Measurements from ENCODE around the gene NTHL1. TPM values are rescaled to one million over a fixed set of nuclear protein-coding genes. Genes with fewer than 3 reads are reported as not detected.

NTHL1 gene
- polyA plus RNA-seq, 1 experiment = 21.0 TPM

GRCh38 chr16:2028146-2028545 lies 19.5 kb downstream of the NTHL1 start:
- peaks cover 12% of the 10 kb centered on the region for H3K36me3 ChIP-seq (ENCODE audit: control insufficient read depth, insufficient read depth, low read length)
- ChIA-PET POLR2A (no interaction called here), CTCF (interaction anchor here (0.9 to 2.2 kb wide), 5 partner anchors 8 to 112 kb away, joined by 3 to 10 read pairs (median 4); partner anchors contain the start of genes NTHL1 and TSC2)
- DNase-seq (ENCODE audit: low read depth) = no peak
- peak overlapping the region; percentile 62 for H3K4me3 ChIP-seq (ENCODE audit: low read depth, low read length)
- TF ChIP-seq, protein P1, sequence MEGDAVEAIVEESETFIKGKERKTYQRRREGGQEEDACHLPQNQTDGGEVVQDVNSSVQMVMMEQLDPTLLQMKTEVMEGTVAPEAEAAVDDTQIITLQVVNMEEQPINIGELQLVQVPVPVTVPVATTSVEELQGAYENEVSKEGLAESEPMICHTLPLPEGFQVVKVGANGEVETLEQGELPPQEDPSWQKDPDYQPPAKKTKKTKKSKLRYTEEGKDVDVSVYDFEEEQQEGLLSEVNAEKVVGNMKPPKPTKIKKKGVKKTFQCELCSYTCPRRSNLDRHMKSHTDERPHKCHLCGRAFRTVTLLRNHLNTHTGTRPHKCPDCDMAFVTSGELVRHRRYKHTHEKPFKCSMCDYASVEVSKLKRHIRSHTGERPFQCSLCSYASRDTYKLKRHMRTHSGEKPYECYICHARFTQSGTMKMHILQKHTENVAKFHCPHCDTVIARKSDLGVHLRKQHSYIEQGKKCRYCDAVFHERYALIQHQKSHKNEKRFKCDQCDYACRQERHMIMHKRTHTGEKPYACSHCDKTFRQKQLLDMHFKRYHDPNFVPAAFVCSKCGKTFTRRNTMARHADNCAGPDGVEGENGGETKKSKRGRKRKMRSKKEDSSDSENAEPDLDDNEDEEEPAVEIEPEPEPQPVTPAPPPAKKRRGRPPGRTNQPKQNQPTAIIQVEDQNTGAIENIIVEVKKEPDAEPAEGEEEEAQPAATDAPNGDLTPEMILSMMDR (IDR thresholded peaks at IDR 0.05; ENCODE audit: insufficient read depth, low read depth, low read length) = no peak
- H3K27me3 ChIP-seq (ENCODE audit: control insufficient read depth, insufficient read depth, low read length) = no peaks in the 10 kb centered on the region

DNA sequence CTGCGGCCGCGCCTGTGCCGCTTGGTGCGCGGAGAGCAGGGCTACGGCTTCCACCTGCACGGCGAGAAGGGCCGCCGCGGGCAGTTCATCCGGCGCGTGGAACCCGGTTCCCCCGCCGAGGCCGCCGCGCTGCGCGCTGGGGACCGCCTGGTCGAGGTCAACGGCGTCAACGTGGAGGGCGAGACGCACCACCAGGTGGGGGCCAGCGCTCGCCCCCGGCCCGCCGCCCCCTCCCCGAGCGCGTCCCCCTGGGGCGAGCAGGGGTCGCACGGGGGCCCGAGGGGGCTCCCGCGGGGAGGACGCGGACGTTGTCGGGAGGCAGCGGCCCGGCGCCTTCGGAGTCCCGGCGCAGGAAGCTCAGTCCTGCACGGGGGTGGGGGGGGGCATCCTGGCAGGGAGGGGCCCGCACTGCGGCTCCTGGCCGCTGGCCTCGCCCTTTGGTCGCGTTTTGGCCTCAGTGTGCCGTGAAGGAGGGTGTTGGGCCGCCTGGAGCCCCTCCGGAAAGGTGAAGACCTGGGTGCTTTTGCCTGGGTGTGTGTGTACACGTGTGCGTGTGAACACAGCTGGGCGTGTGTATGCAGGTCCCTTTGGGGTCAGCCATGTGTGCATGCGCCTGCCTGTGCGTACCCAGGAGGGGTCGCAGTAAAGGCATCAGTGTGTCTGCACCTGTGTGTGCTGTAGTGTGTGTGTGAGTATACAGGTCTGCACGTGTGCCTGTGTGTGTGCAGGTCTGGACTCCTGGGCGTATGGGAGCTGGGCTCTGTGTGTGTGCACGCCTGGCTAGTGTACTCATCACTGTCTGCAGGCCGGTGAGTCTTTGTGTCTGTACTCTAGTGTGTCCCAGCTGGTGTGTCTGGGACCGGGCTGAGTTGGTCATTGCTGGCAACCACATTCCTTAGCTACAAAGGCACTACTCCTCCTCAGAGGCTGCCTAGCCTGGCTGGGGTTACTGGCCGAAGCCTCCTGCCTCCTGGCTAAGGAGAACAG lies 20.3 kb downstream of the NTHL1 start:
- H3K27me3 ChIP-seq (ENCODE audit: control insufficient read depth, insufficient read depth, low read length) = no peaks in the 10 kb centered on the region
- POLR2A ChIA-PET = interaction anchor here (0.6 kb wide), 1 partner anchor 14 kb away, joined by 8 read pairs; no protein-coding TSS in a partner anchor
- peaks cover 12% of the 10 kb centered on the region for H3K36me3 ChIP-seq (ENCODE audit: control insufficient read depth, insufficient read depth, low read length)
- H3K4me3 ChIP-seq (ENCODE audit: low read depth, low read length) = peak overlapping the region; percentile 62
- TF ChIP-seq, protein P1 (IDR thresholded peaks at IDR 0.05; ENCODE audit: insufficient read depth, low read depth, low read length) = 0 out of 2 replicates have a peak, but pooled peaks have one; percentile 17
- CTCF ChIA-PET = interaction anchor here (0.9 to 2.2 kb wide), 5 partner anchors 8 to 113 kb away, joined by 3 to 10 read pairs (median 4); partner anchors contain the start of genes NTHL1 and TSC2
- DNase-seq (ENCODE audit: low read depth) = no peak

DNA sequence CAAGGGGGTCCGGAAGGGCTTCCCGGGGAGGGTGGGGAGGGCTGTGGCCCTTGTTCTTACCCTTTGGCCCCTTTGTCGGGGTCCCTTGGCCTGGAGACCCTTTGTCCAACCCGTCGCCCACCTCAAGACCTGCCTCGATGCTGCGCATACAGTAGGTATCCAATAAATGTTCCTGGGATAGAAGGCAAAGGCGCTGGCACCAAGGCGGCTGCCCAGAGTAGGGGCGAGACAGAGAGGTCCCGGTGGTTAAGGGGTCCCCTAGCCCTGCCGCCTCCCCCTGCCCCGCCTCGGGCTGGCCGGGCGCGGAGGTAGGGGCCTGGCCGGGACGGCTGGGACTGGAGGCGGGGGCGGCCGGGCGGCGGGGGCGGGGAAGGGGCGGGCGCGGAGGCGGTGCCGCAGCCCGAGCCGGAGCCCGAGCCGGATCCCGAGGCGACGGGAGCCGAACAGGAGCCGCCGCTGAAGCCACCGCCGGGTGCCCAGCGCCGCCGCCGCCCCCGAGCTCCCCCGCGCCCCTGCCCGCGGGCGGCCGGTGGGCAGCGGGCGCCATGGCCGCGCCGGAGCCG lies 21.1 kb downstream of the NTHL1 start, which contains the start of gene NHERF2:
Gene NHERF2, plus strand, starts transcription at position 442 of the 563 bp plus-strand sequence. Its CDS starts 104 bp downstream, at position 546.
- no peaks in the 10 kb centered on the region for H3K27me3 ChIP-seq (ENCODE audit: control insufficient read depth, insufficient read depth, low read length)

DNA sequence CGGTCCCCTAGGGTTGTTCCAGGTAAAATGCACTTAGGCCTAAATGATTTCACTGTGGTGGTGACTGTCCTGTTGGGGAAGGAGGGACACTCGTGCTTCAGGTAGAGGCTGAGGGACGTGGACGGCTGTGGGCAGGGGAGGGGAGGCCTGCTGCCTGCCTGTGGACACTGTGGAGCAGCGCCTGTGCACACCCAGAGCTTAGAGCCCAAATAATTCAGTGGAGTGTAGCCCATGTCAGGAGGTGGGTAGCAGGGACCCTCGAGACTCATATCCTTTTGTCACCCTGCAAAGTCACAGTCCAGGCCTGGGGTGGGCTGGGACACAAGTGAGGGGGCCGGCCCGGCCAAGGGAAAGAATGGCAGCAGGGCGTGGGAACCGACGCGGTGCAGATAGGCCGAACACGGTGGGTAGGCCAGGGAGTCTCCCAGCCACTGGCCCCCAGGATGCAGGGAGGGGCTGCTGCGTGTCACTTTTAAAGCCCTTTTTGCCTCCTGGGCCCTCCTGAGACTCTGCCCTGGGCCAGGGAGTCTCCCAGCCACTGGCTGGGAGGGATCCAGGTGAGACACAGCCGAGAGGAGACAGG lies 21.7 kb downstream of the NTHL1 start:
- Histone ChIP-seq H3K27me3 (ENCODE audit: control insufficient read depth, insufficient read depth, low read length) (no peaks in the 10 kb centered on the region), H3K4me3 (ENCODE audit: low read depth, low read length) (peak overlapping the region; percentile 62), H3K36me3 (ENCODE audit: control insufficient read depth, insufficient read depth, low read length) (peaks cover 10% of the 10 kb centered on the region)
- CTCF ChIA-PET = interaction anchor here (2.0 to 4.2 kb wide), 3 partner anchors 10 to 114 kb away, joined by 10 to 34 read pairs (median 11); no protein-coding TSS in a partner anchor
- TF ChIP-seq, protein P1 (IDR thresholded peaks at IDR 0.05; ENCODE audit: insufficient read depth, low read depth, low read length) = no peak
- POLR2A ChIA-PET = no interaction called here
- no peak for DNase-seq (ENCODE audit: low read depth)

More for the DNA sequence above, 21.1 kb downstream of the NTHL1 start, which contains the start of gene NHERF2:
- CTCF ChIA-PET = interaction anchor here (1.9 to 2.2 kb wide), 2 partner anchors 9 to 21 kb away, joined by 9 to 10 read pairs; partner anchors contain the start of genes NTHL1 and TSC2
- TF ChIP-seq, protein P1 (IDR thresholded peaks at IDR 0.05; ENCODE audit: insufficient read depth, low read depth, low read length) = no peak
- POLR2A ChIA-PET = no interaction called here
- H3K4me3 ChIP-seq (ENCODE audit: low read depth, low read length) = peak within 1 kb of the TSS; percentile 62
- no peak for DNase-seq (ENCODE audit: low read depth)
- H3K36me3 ChIP-seq (ENCODE audit: control insufficient read depth, insufficient read depth, low read length) = peaks cover 12% of the 10 kb centered on the region

Data from BJ (cell line).